Prostate gland (tissue), 2 donors: ENCODE results near the gene CRACR2A. TPM values are rescaled to one million over a fixed set of nuclear protein-coding genes. Genes with fewer than 3 reads are reported as not detected.

Experiments used
- DNase-seq: peaks from one replicate; pipeline ENCODE4 v3.0.0-alpha.2; 2019; ENCODE audit warnings: low spot score
- H3K27ac ChIP-seq, 2 donors: fragments of 200-600 bp; sonication (generic); 2 replicates each; pipeline ENCODE4 v1.5.1; 2017 to 2019
- H3K27me3 ChIP-seq: fragments of 200-600 bp; sonication (generic); replicated peaks from 2 replicates; pipeline ENCODE4 v1.5.1; 2019; ENCODE audit not compliant: insufficient read depth
- H3K36me3 ChIP-seq, 2 donors: fragments of 200-600 bp; sonication (generic); 1 replicate in 1 of 2; 2 replicates in 1 of 2; pipeline versions ENCODE4 v1.5.1 to v1.8.1; 2017 to 2019
- H3K4me1 ChIP-seq: fragments of 200-600 bp; sonication (generic); replicated peaks from 2 replicates; pipeline ENCODE4 v1.5.1; 2019
- H3K4me3 ChIP-seq, 2 donors: fragments of 200-600 bp; sonication (generic); 2 replicates each; pipeline ENCODE4 v1.5.1; 2017 to 2019
- H3K9me3 ChIP-seq: fragments of 200-600 bp; sonication (generic); 2 replicates; pipeline ENCODE4 v1.5.1; 2017
- CTCF ChIP-seq, 4 experiments: fragments of 200-600 bp in 2 of 4; fragments of 450-650 bp in 2 of 4; sonication (generic) in 2 of 4; IDR thresholded peaks; 1 replicate in 3 of 4; 2 replicates in 1 of 4; pipeline ENCODE4 v1.5.1; 2016 to 2019; ENCODE audit warnings: antibody characterized with exemption in 4 of 4, mild to moderate bottlenecking in 2 of 4, moderate library complexity in 2 of 4
- POLR2A ChIP-seq: fragments of 450-650 bp; IDR thresholded peaks from one replicate; pipeline ENCODE4 v1.6.1; 2016; ENCODE audit warnings: antibody characterized with exemption, mild to moderate bottlenecking
- POLR2AphosphoS5 ChIP-seq: sonication (generic); formaldehyde crosslinking; IDR thresholded peaks from one replicate; pipeline ENCODE4 v1.6.1; 2017; ENCODE audit warnings: antibody characterized with exemption
- WGBS: methylation state at CpG from one replicate; pipeline ENCODE4 v1.1.5; 2018; 5-methylcytosine and 5-hydroxymethylcytosine counted together
- intact Hi-C: fragments of 100-400 bp; cut with DNase I; formaldehyde crosslinking; loops from one replicate; pipeline ENCODE4 v1.14.2; 2022
- total RNA-seq, 2 donors: library from RNA; depleted of rRNA; stranded (reverse); fragments of >200 nt; gene quantifications; one replicate each; pipeline ENCODE4 v1.1.0, GENCODE V29; 2016

CRACR2A gene
- total RNA-seq, 2 donors from 2014 or later = 21.6 to 39.1 TPM

- no peaks in the 10 kb centered on the region for H3K27me3 ChIP-seq
- no peaks in the 10 kb centered on the region for H3K4me1 ChIP-seq
- 91% methylated on average over 16 of the region's 16 CpGs for WGBS
- no peak overlapping the region for H3K4me3 ChIP-seq
- no peak for DNase-seq
- TF ChIP-seq POLR2A = no peak
- no peak for TF ChIP-seq CTCF (IDR thresholded peaks at IDR 0.05)
- TF ChIP-seq POLR2AphosphoS5 = no peak
- no peak overlapping the region for H3K27ac ChIP-seq
- H3K36me3 ChIP-seq = no peaks in the 10 kb centered on the region
- intact Hi-C loops = no loop called here
- no peaks in the 10 kb centered on the region for H3K9me3 ChIP-seq
Observed at GRCh38 chr12:3627336-3627735, 125.6 kb downstream of the CRACR2A start.

- intact Hi-C loops = no loop called here
- 96% methylated on average over 4 of the region's 4 CpGs for WGBS
- no peaks in the 10 kb centered on the region for H3K9me3 ChIP-seq
- H3K27me3 ChIP-seq = no peaks in the 10 kb centered on the region
- H3K27ac ChIP-seq = no peak overlapping the region
- no peaks in the 10 kb centered on the region for H3K36me3 ChIP-seq
- TF ChIP-seq POLR2AphosphoS5 (no peak), CTCF (IDR thresholded peaks at IDR 0.05) (no peak), POLR2A (no peak)
- no peaks in the 10 kb centered on the region for H3K4me1 ChIP-seq
- DNase-seq = no peak
- no peak overlapping the region for H3K4me3 ChIP-seq
Observed at GRCh38 chr12:3624273-3624672, 128.6 kb downstream of the CRACR2A start.

- Histone ChIP-seq H3K9me3 (no peaks in the 10 kb centered on the region), H3K36me3 (no peaks in the 10 kb centered on the region), H3K27me3 (no peaks in the 10 kb centered on the region), H3K27ac (no peak overlapping the region), H3K4me3 (no peak overlapping the region), H3K4me1 (no peaks in the 10 kb centered on the region)
- TF ChIP-seq POLR2AphosphoS5 (no peak), CTCF (IDR thresholded peaks at IDR 0.05) (no peak), POLR2A (no peak)
- intact Hi-C loops = no loop called here
- no peak for DNase-seq
- 82% methylated on average over 18 of the region's 18 CpGs for WGBS
Observed at GRCh38 chr12:3622822-3623690, 129.9 kb downstream of the CRACR2A start.

GRCh38 chr12:3622021-3622821, 130.7 kb downstream of the CRACR2A start:
- no peaks in the 10 kb centered on the region for H3K4me1 ChIP-seq
- TF ChIP-seq POLR2A (no peak), POLR2AphosphoS5 (no peak), CTCF (IDR thresholded peaks at IDR 0.05) (no peak)
- no peaks in the 10 kb centered on the region for H3K36me3 ChIP-seq
- WGBS = 80% methylated on average over 2 of the region's 2 CpGs
- H3K27me3 ChIP-seq = no peaks in the 10 kb centered on the region
- intact Hi-C loops = no loop called here
- no peak for DNase-seq
- no peak overlapping the region for H3K4me3 ChIP-seq
- H3K27ac ChIP-seq = no peak overlapping the region
- H3K9me3 ChIP-seq = no peaks in the 10 kb centered on the region
